Uterus (tissue), 2 donors: Measurements from ENCODE around the gene RRAS2.

Experiments used
- CTCF ChIP-seq, 4 experiments: fragments of 200-600 bp in 2 of 4; fragments of 450-650 bp in 2 of 4; sonication (generic) in 2 of 4; IDR thresholded peaks; one replicate each; pipeline ENCODE4 v1.5.1; 2016 to 2019; ENCODE audit warnings: antibody characterized with exemption in 4 of 4, mild to moderate bottlenecking in 2 of 4, moderate library complexity in 1 of 4
- POLR2A ChIP-seq, 2 donors: fragments of 450-650 bp; IDR thresholded peaks; one replicate each; pipeline ENCODE4 v1.6.1; 2016; ENCODE audit warnings: antibody characterized with exemption in 2 of 2, mild to moderate bottlenecking in 1 of 2, moderate library complexity in 1 of 2

DNA sequence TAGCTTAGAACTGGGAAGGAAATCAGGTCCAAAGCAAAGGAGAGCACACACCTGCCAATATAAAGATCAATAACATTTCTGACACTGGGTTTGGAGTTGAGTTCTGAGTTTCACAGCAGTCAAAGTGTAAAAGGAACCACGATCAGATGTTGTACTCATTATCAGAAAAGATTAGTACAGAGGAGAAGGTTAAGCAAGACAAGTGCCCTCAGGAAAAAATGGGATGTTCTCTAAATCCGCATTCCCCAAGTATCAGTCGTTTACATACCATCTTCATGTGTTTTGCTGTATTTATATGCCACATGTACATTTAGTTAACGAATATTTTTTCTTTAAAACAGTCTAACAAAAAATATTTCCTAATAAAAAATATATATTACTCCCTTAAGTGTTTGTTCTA is 23.0 kb upstream of the RRAS2 start:
- no peak for TF ChIP-seq CTCF (IDR thresholded peaks at IDR 0.05)
- no peak for TF ChIP-seq POLR2A (IDR thresholded peaks at IDR 0.05)
